Measurements from ENCODE around the gene EMC9. TPM values are rescaled to one million over a fixed set of nuclear protein-coding genes. Genes with fewer than 3 reads are reported as not detected.
A peak's percentile ranks its signal among the peaks of the same experiment; 100 is the strongest.

EMC9 gene
- total and polyA plus RNA-seq, 10 of the 15 experiments (the other 5 are each of a cell fraction or from before 2014, with no cell fraction given) = 15.3 to 60.5 (median 30.3) TPM

DNA sequence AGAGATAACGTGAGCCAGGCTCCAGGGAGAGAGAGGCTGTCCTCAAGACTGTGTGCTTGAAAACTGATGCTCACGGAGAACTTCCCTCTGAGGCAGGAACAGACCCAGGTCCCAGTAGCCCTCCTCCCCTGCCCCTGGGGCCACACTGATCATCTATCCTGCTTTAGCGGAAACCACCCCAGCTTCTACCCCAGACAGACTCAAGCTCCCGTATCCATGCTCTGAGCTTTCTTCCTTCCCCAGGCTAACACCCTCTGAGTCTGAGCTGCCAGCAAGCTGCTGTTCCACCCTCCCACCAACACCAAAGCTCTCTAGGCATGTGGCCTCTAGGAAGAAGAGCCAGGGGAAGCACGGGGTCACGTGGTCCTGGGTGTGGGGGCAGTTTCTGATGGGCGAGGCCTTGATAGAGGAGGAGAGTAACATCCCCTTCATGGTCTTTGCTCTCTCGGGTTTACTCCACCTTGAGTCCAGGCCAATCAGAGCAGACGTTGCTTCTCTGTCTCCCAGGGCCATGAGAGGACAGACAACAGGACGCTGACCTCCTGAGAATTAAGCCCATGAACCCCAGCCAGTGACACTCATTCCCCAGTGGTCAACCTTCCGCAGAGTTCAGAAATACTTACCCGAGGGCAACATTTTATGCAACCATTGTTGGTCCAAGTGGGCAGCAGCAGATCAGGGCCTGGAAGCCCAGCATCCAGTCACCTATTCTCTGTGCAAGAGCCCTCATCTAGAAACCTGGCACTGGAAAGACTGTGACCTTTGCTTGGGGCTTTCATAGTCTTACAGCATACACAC is 45.9 kb downstream of the EMC9 start (continued):
- TF ChIP-seq, protein P1, sequence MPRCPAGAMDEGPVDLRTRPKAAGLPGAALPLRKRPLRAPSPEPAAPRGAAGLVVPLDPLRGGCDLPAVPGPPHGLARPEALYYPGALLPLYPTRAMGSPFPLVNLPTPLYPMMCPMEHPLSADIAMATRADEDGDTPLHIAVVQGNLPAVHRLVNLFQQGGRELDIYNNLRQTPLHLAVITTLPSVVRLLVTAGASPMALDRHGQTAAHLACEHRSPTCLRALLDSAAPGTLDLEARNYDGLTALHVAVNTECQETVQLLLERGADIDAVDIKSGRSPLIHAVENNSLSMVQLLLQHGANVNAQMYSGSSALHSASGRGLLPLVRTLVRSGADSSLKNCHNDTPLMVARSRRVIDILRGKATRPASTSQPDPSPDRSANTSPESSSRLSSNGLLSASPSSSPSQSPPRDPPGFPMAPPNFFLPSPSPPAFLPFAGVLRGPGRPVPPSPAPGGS (IDR thresholded peaks at IDR 0.05; ENCODE audit: borderline replicate concordance, insufficient read depth, low read depth, low read length, poor library complexity, severe bottlenecking) = peak; percentile 29
- TF ChIP-seq ZSCAN29 (IDR thresholded peaks at IDR 0.05) = no peak
- no peak for TF ChIP-seq BMI1 (IDR thresholded peaks at IDR 0.05; ENCODE audit: borderline replicate concordance)
- TF ChIP-seq DPF2 (IDR thresholded peaks at IDR 0.05) = no peak
- TF ChIP-seq, protein P2, sequence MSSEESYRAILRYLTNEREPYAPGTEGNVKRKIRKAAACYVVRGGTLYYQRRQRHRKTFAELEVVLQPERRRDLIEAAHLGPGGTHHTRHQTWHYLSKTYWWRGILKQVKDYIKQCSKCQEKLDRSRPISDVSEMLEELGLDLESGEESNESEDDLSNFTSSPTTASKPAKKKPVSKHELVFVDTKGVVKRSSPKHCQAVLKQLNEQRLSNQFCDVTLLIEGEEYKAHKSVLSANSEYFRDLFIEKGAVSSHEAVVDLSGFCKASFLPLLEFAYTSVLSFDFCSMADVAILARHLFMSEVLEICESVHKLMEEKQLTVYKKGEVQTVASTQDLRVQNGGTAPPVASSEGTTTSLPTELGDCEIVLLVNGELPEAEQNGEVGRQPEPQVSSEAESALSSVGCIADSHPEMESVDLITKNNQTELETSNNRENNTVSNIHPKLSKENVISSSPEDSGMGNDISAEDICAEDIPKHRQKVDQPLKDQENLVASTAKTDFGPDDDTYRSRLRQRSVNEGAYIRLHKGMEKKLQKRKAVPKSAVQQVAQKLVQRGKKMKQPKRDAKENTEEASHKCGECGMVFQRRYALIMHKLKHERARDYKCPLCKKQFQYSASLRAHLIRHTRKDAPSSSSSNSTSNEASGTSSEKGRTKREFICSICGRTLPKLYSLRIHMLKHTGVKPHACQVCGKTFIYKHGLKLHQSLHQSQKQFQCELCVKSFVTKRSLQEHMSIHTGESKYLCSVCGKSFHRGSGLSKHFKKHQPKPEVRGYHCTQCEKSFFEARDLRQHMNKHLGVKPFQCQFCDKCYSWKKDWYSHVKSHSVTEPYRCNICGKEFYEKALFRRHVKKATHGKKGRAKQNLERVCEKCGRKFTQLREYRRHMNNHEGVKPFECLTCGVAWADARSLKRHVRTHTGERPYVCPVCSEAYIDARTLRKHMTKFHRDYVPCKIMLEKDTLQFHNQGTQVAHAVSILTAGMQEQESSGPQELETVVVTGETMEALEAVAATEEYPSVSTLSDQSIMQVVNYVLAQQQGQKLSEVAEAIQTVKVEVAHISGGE (CRISPR knock-in tag; IDR thresholded peaks at IDR 0.05) = peak; percentile 33; the same call in 1 of the 2 replicates
- TF ChIP-seq, protein P3, sequence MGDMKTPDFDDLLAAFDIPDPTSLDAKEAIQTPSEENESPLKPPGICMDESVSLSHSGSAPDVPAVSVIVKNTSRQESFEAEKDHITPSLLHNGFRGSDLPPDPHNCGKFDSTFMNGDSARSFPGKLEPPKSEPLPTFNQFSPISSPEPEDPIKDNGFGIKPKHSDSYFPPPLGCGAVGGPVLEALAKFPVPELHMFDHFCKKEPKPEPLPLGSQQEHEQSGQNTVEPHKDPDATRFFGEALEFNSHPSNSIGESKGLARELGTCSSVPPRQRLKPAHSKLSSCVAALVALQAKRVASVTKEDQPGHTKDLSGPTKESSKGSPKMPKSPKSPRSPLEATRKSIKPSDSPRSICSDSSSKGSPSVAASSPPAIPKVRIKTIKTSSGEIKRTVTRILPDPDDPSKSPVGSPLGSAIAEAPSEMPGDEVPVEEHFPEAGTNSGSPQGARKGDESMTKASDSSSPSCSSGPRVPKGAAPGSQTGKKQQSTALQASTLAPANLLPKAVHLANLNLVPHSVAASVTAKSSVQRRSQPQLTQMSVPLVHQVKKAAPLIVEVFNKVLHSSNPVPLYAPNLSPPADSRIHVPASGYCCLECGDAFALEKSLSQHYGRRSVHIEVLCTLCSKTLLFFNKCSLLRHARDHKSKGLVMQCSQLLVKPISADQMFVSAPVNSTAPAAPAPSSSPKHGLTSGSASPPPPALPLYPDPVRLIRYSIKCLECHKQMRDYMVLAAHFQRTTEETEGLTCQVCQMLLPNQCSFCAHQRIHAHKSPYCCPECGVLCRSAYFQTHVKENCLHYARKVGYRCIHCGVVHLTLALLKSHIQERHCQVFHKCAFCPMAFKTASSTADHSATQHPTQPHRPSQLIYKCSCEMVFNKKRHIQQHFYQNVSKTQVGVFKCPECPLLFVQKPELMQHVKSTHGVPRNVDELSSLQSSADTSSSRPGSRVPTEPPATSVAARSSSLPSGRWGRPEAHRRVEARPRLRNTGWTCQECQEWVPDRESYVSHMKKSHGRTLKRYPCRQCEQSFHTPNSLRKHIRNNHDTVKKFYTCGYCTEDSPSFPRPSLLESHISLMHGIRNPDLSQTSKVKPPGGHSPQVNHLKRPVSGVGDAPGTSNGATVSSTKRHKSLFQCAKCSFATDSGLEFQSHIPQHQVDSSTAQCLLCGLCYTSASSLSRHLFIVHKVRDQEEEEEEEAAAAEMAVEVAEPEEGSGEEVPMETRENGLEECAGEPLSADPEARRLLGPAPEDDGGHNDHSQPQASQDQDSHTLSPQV (IDR thresholded peaks at IDR 0.05) = no peak
- peak; percentile 98 for TF ChIP-seq TAF1 (IDR thresholded peaks at IDR 0.05; ENCODE audit: borderline replicate concordance, low read depth, low read length)
- TF ChIP-seq, protein P4, sequence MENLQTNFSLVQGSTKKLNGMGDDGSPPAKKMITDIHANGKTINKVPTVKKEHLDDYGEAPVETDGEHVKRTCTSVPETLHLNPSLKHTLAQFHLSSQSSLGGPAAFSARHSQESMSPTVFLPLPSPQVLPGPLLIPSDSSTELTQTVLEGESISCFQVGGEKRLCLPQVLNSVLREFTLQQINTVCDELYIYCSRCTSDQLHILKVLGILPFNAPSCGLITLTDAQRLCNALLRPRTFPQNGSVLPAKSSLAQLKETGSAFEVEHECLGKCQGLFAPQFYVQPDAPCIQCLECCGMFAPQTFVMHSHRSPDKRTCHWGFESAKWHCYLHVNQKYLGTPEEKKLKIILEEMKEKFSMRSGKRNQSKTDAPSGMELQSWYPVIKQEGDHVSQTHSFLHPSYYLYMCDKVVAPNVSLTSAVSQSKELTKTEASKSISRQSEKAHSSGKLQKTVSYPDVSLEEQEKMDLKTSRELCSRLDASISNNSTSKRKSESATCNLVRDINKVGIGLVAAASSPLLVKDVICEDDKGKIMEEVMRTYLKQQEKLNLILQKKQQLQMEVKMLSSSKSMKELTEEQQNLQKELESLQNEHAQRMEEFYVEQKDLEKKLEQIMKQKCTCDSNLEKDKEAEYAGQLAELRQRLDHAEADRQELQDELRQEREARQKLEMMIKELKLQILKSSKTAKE (IDR thresholded peaks at IDR 0.05; ENCODE audit: low read depth, poor library complexity, severe bottlenecking) = no peak
- TF ChIP-seq MEF2A (IDR thresholded peaks at IDR 0.05; ENCODE audit: insufficient read depth, low read depth, low read length) = no peak
- peak; percentile 43 for TF ChIP-seq LARP7 (IDR thresholded peaks at IDR 0.05)
- TF ChIP-seq, protein P5, sequence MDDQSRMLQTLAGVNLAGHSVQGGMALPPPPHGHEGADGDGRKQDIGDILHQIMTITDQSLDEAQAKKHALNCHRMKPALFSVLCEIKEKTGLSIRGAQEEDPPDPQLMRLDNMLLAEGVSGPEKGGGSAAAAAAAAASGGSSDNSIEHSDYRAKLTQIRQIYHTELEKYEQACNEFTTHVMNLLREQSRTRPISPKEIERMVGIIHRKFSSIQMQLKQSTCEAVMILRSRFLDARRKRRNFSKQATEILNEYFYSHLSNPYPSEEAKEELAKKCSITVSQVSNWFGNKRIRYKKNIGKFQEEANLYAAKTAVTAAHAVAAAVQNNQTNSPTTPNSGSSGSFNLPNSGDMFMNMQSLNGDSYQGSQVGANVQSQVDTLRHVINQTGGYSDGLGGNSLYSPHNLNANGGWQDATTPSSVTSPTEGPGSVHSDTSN (IDR thresholded peaks at IDR 0.05; ENCODE audit: insufficient replicate concordance, low read depth, low read length) = peak; percentile 1
- TF ChIP-seq SRF (IDR thresholded peaks at IDR 0.05; ENCODE audit: low read depth in 2 of 2, low read length in 2 of 2) = no peak; a peak in 1 of 4 replicates
- no peak for TF ChIP-seq RCOR1 (conservative IDR thresholded peaks at IDR 0.05; ENCODE audit: low read depth, low read length)
